ENCODE data around the gene CNRIP1.

CNRIP1 gene

GRCh38 chr2:68245672-68246071 lies 74.1 kb downstream of the CNRIP1 start:
- Histone ChIP-seq H3K79me2 (ENCODE audit: control insufficient read depth, low read length) (peaks cover 100% of the 10 kb centered on the region), H3K9me3 (ENCODE audit: control insufficient read depth, insufficient read depth, low read length) (no peaks in the 10 kb centered on the region), H3K36me3 (ENCODE audit: control insufficient read depth, low read length) (peaks cover 59% of the 10 kb centered on the region), H3K27me3 (ENCODE audit: control insufficient read depth, low read length) (no peaks in the 10 kb centered on the region), H3K27ac (ENCODE audit: low read depth, low read length) (no peak overlapping the region), H3K4me1 (ENCODE audit: control insufficient read depth, low read length) (peaks cover 50% of the 10 kb centered on the region), H3F3A (ENCODE audit: control insufficient read depth, insufficient read depth) (0 out of 2 replicates have a peak, but pooled peaks cover under 1% of the 10 kb centered on the region), H3K4me3 (ENCODE audit: low read length) (no peak overlapping the region), H4K20me1 (ENCODE audit: control insufficient read depth, insufficient read depth, low read depth, low read length) (peaks cover 61% of the 10 kb centered on the region), H3K9me2 (replicated peaks; ENCODE audit: control insufficient read depth, low read length) (no peaks in the 10 kb centered on the region), H3K4me2 (ENCODE audit: low read length) (no peak overlapping the region)
- TF ChIP-seq CTCF (IDR thresholded peaks at IDR 0.05; ENCODE audit: low read depth, low read length, poor library complexity, severe bottlenecking) = no peak
- no peak for TF ChIP-seq EZH2phosphoT487 (IDR thresholded peaks at IDR 0.05; ENCODE audit: borderline replicate concordance, low read length)

GRCh38 chr2:68245066-68245465 lies 74.7 kb downstream of the CNRIP1 start:
- Histone ChIP-seq H3K4me2 (ENCODE audit: low read length) (no peak overlapping the region), H3K9me3 (ENCODE audit: control insufficient read depth, insufficient read depth, low read length) (no peaks in the 10 kb centered on the region), H3F3A (ENCODE audit: control insufficient read depth, insufficient read depth) (no peaks in the 10 kb centered on the region), H3K27me3 (ENCODE audit: control insufficient read depth, low read length) (no peaks in the 10 kb centered on the region), H3K27ac (ENCODE audit: low read depth, low read length) (no peak overlapping the region), H3K9me2 (replicated peaks; ENCODE audit: control insufficient read depth, low read length) (no peaks in the 10 kb centered on the region), H3K79me2 (ENCODE audit: control insufficient read depth, low read length) (peaks cover 100% of the 10 kb centered on the region), H3K4me3 (ENCODE audit: low read length) (no peak overlapping the region), H3K36me3 (ENCODE audit: control insufficient read depth, low read length) (peaks cover 59% of the 10 kb centered on the region), H3K4me1 (ENCODE audit: control insufficient read depth, low read length) (peaks cover 50% of the 10 kb centered on the region), H4K20me1 (ENCODE audit: control insufficient read depth, insufficient read depth, low read depth, low read length) (peaks cover 61% of the 10 kb centered on the region)
- TF ChIP-seq EZH2phosphoT487 (IDR thresholded peaks at IDR 0.05; ENCODE audit: borderline replicate concordance, low read length) (no peak), CTCF (IDR thresholded peaks at IDR 0.05; ENCODE audit: low read depth, low read length, poor library complexity, severe bottlenecking) (no peak)

- Histone ChIP-seq H3K9me2 (replicated peaks; ENCODE audit: control insufficient read depth, low read length) (no peaks in the 10 kb centered on the region), H3K4me2 (ENCODE audit: low read length) (no peak overlapping the region), H3K4me3 (ENCODE audit: low read length) (no peak overlapping the region), H3F3A (ENCODE audit: control insufficient read depth, insufficient read depth) (no peaks in the 10 kb centered on the region), H3K36me3 (ENCODE audit: control insufficient read depth, low read length) (peaks cover 58% of the 10 kb centered on the region), H4K20me1 (ENCODE audit: control insufficient read depth, insufficient read depth, low read depth, low read length) (peaks cover 61% of the 10 kb centered on the region), H3K27me3 (ENCODE audit: control insufficient read depth, low read length) (no peaks in the 10 kb centered on the region), H3K27ac (ENCODE audit: low read depth, low read length) (no peak overlapping the region), H3K4me1 (ENCODE audit: control insufficient read depth, low read length) (peaks cover 44% of the 10 kb centered on the region), H3K9me3 (ENCODE audit: control insufficient read depth, insufficient read depth, low read length) (no peaks in the 10 kb centered on the region), H3K79me2 (ENCODE audit: control insufficient read depth, low read length) (peaks cover 100% of the 10 kb centered on the region)
- TF ChIP-seq EZH2phosphoT487 (IDR thresholded peaks at IDR 0.05; ENCODE audit: borderline replicate concordance, low read length) (no peak), CTCF (IDR thresholded peaks at IDR 0.05; ENCODE audit: low read depth, low read length, poor library complexity, severe bottlenecking) (no peak)
Measured at GRCh38 chr2:68244456-68244855, 75.3 kb downstream of the CNRIP1 start.

Data from DOHH2 (cell line).